ENCODE results near the gene SNX25. TPM values are rescaled to one million over a fixed set of nuclear protein-coding genes. Genes with fewer than 3 reads are reported as not detected.

The SNX25 gene
- total and polyA plus RNA-seq, 4 donors, result 2.8 to 13.9 (median 5.0) TPM

- no peak overlapping the region for H3K9ac ChIP-seq (ENCODE audit: low read depth in 1 of 2, low read length in 2 of 2)
- H3K9me3 ChIP-seq (ENCODE audit: control insufficient read depth in 4 of 4, low read length in 3 of 4), result no peaks in the 10 kb centered on the region
- 85% methylated on average over 1 of the region's 1 CpG for WGBS
- peaks cover 0 to 2% (median 0%) of the 10 kb centered on the region in 4 donors for H3K4me1 ChIP-seq (ENCODE audit: control insufficient read depth in 4 of 4, insufficient read depth in 4 of 4, low read length in 3 of 4)
- H3K27ac ChIP-seq (ENCODE audit: low read depth in 1 of 2, low read length in 2 of 2), result no peak overlapping the region
- no peak for DNase-seq (ENCODE audit: low spot score)
- H3K4me3 ChIP-seq (ENCODE audit: low read depth in 1 of 3, low read length in 3 of 3), result no peak overlapping the region
- TF ChIP-seq HNF4G (IDR thresholded peaks at IDR 0.05) (no peak), FOXA1 (IDR thresholded peaks at IDR 0.05) (no peak), NR2F2 (IDR thresholded peaks at IDR 0.05) (no peak), GABPA (IDR thresholded peaks at IDR 0.05 in 1 of 2, conservative IDR thresholded peaks at IDR 0.05 in 1 of 2) (no peak), MAX (IDR thresholded peaks at IDR 0.05) (no peak), ATF3 (IDR thresholded peaks at IDR 0.05) (no peak), CTCF (IDR thresholded peaks at IDR 0.05; ENCODE audit: low read depth, low read length, missing input control) (no peak), ZBTB33 (IDR thresholded peaks at IDR 0.05) (no peak), RXRA (IDR thresholded peaks at IDR 0.05) (no peak), HNF4A (conservative IDR thresholded peaks at IDR 0.05) (no peak), RAD21 (IDR thresholded peaks at IDR 0.05) (no peak), YY1 (IDR thresholded peaks at IDR 0.05) (no peak), SP1 (IDR thresholded peaks at IDR 0.05) (no peak), JUND (IDR thresholded peaks at IDR 0.05) (no peak), EGR1 (IDR thresholded peaks at IDR 0.05; ENCODE audit: low read depth in 2 of 2) (no peak)
- peaks cover 0 to 2% (median 0%) of the 10 kb centered on the region in 4 donors for H3K36me3 ChIP-seq (ENCODE audit: control insufficient read depth in 4 of 4, insufficient read depth in 3 of 4, low read depth in 1 of 4, low read length in 3 of 4)
- H3K27me3 ChIP-seq (ENCODE audit: control insufficient read depth in 4 of 4, insufficient read depth in 4 of 4, low read length in 3 of 4), result no peaks in the 10 kb centered on the region
These were observed 37.8 kb downstream of the SNX25 start for GRCh38 chr4:185247151-185247550.

GRCh38 chr4:185248393-185249039, 39.1 kb downstream of the SNX25 start:
- Histone ChIP-seq H3K4me1 (ENCODE audit: control insufficient read depth in 4 of 4, insufficient read depth in 4 of 4, low read length in 3 of 4) (peaks cover 0 to 2% (median 0%) of the 10 kb centered on the region in 4 donors), H3K36me3 (ENCODE audit: control insufficient read depth in 4 of 4, insufficient read depth in 3 of 4, low read depth in 1 of 4, low read length in 3 of 4) (peaks cover 0 to 2% (median 0%) of the 10 kb centered on the region in 4 donors), H3K4me3 (ENCODE audit: low read depth in 1 of 3, low read length in 3 of 3) (no peak overlapping the region), H3K9me3 (ENCODE audit: control insufficient read depth in 4 of 4, low read length in 3 of 4) (no peaks in the 10 kb centered on the region), H3K9ac (ENCODE audit: low read depth in 1 of 2, low read length in 2 of 2) (no peak overlapping the region), H3K27me3 (ENCODE audit: control insufficient read depth in 4 of 4, insufficient read depth in 4 of 4, low read length in 3 of 4) (no peaks in the 10 kb centered on the region), H3K27ac (ENCODE audit: low read depth in 1 of 2, low read length in 2 of 2) (no peak overlapping the region)
- DNase-seq (ENCODE audit: low spot score), result no peak
- WGBS, result 97% methylated on average over 3 of the region's 3 CpGs
- TF ChIP-seq EGR1 (IDR thresholded peaks at IDR 0.05; ENCODE audit: low read depth in 2 of 2) (no peak), HNF4A (conservative IDR thresholded peaks at IDR 0.05) (no peak), ATF3 (IDR thresholded peaks at IDR 0.05) (no peak), RXRA (IDR thresholded peaks at IDR 0.05) (no peak), CTCF (IDR thresholded peaks at IDR 0.05; ENCODE audit: low read depth, low read length, missing input control) (no peak), ZBTB33 (IDR thresholded peaks at IDR 0.05) (no peak), HNF4G (IDR thresholded peaks at IDR 0.05) (no peak), YY1 (IDR thresholded peaks at IDR 0.05) (no peak), FOXA1 (IDR thresholded peaks at IDR 0.05) (no peak), NR2F2 (IDR thresholded peaks at IDR 0.05) (no peak), GABPA (IDR thresholded peaks at IDR 0.05 in 1 of 2, conservative IDR thresholded peaks at IDR 0.05 in 1 of 2) (no peak), REST (IDR thresholded peaks at IDR 0.05) (no peak), MAX (IDR thresholded peaks at IDR 0.05) (no peak)

Data from liver (tissue), 9 donors.